ENCODE data around the gene LRP4. TPM values are rescaled to one million over a fixed set of nuclear protein-coding genes. Genes with fewer than 3 reads are reported as not detected.

The LRP4 gene
- total and polyA plus RNA-seq, 3 donors from 2014 or later, result 4.9 to 8.1 (median 7.8) TPM

DNA sequence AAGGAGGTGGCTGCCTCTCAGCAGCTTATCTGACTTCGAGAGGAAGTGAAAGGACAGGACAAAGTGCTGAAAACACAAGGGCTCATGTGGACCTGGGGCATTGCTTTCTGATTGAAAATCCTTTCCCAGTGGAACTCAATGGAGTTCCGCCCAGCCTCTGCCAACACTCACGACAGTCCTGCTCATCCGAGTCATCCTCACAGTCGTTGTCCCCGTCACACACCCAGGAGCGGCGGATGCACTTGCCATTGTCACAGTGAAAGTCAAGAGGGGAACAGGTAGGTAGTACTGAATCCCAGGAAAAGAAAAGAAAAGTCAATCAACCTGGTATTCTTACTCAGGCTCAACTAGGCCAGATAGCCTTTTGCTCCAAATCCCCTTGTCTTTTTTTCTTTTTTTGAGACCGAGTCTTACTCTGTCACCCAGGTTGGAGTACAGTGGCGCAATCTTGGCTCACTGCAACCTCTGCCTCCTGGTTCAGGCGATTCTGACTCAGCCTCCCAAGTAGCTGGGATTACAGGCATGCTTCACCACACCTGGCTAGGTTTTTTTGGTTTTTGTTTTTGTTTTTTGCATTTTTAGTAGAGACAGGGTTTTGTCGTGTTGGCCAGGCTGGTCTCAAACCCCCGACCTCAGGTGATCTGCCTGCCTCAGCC is 18.1 kb downstream of the LRP4 start:
- Histone ChIP-seq H3K4me1 (peaks cover 7% of the 10 kb centered on the region), H3K27ac (no peak overlapping the region), H3K4me3 (no peak overlapping the region), H3K9me3 (no peaks in the 10 kb centered on the region), H3K27me3 (no peaks in the 10 kb centered on the region), H3K36me3 (ENCODE audit: low read depth, missing control alignments) (no peaks in the 10 kb centered on the region)
- no peak for TF ChIP-seq POLR2A (IDR thresholded peaks at IDR 0.05)
- TF ChIP-seq, protein P1, sequence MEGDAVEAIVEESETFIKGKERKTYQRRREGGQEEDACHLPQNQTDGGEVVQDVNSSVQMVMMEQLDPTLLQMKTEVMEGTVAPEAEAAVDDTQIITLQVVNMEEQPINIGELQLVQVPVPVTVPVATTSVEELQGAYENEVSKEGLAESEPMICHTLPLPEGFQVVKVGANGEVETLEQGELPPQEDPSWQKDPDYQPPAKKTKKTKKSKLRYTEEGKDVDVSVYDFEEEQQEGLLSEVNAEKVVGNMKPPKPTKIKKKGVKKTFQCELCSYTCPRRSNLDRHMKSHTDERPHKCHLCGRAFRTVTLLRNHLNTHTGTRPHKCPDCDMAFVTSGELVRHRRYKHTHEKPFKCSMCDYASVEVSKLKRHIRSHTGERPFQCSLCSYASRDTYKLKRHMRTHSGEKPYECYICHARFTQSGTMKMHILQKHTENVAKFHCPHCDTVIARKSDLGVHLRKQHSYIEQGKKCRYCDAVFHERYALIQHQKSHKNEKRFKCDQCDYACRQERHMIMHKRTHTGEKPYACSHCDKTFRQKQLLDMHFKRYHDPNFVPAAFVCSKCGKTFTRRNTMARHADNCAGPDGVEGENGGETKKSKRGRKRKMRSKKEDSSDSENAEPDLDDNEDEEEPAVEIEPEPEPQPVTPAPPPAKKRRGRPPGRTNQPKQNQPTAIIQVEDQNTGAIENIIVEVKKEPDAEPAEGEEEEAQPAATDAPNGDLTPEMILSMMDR (IDR thresholded peaks at IDR 0.05), result no peak
- WGBS, 2 donors, result 92 to 93% methylated on average over 13 of the region's 13 CpGs
- DNase-seq, result no peak
- intact Hi-C loops (cut with DNase I; ENCODE audit: low total_unique reads), result no loop called here

DNA sequence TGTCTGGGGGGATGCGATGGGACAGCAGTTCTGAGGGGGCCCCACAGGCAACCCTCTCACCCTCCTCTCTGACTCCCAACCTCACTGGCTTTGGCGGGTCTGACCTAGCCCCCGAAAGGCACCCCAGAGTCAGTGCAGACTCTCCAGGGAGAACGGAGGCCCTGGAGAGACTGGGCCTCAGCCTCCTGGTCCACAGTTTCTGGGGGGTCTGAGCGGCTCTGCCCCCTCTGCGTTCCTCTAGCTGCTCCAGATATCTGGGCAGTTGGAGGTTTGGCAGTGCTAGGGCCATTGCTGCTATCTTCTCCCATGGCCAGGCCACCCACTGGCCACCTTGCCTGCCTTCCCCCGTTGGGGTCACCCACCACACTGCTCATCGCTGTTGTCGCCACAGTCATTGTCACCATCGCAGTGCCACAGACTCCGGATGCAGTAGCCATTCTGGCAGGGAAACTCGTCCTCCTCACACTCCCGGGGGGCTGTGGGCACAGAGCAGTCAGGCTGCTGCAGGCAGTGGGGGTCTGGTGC is 18.8 kb downstream of the LRP4 start:
- 97% methylated on average over 6 to 13 of the region's 13 CpGs for WGBS, 2 donors
- intact Hi-C loops (cut with DNase I; ENCODE audit: low total_unique reads), result loop anchor here (10.0 kb wide), 1 partner anchor 455 kb away; the partner anchor contains the start of gene MYBPC3
- TF ChIP-seq POLR2A (IDR thresholded peaks at IDR 0.05), result no peak
- TF ChIP-seq, protein P1 (IDR thresholded peaks at IDR 0.05), result no peak

DNA sequence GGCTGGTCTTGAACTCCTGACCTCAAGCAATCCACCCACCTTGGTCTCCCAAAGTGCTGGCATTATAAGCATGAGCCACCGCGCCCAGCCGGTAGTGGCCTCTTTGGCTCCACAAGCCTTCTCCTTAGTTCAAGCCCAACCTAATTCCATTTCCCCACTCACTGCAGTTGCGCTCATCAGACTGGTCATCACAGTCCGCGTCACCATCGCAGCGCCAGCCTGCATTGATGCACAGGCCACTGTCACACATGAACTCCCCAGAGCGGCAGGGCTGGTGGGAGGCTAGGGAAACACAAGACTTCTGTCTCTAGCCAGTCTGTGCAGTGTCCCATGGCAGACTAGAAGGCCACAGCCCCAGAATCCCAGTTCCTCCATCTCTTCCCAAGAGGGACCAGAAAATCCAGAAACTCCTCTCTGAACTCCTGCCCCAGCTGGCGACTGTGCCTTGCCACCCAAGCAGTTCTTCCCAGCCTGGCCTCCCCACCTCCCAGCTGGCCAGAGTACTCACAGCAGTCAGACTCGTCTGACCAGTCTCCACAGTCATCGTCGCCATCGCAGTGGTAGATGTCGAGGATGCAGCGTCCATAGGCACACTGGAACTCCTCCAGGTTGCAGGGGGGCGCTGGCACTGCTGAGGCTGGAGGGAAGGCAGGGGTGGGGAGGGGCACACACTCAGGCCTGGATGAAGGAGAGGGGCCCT is 19.8 kb downstream of the LRP4 start:
- Histone ChIP-seq H3K27me3 (no peaks in the 10 kb centered on the region), H3K27ac (no peak overlapping the region), H3K9me3 (no peaks in the 10 kb centered on the region), H3K4me1 (peaks cover 7% of the 10 kb centered on the region), H3K4me3 (no peak overlapping the region), H3K36me3 (ENCODE audit: low read depth, missing control alignments) (no peaks in the 10 kb centered on the region)
- DNase-seq, result no peak
- 93 to 98% methylated on average over 16 to 17 of the region's 17 CpGs for WGBS, 2 donors
- intact Hi-C loops (cut with DNase I; ENCODE audit: low total_unique reads), result loop anchor here (10.0 kb wide), 1 partner anchor 456 kb away; the partner anchor contains the start of gene MYBPC3
- TF ChIP-seq POLR2A (IDR thresholded peaks at IDR 0.05), result no peak
- TF ChIP-seq, protein P1 (IDR thresholded peaks at IDR 0.05), result no peak

More for the DNA sequence above, 18.8 kb downstream of the LRP4 start:
- no peaks in the 10 kb centered on the region for H3K9me3 ChIP-seq
- no peak overlapping the region for H3K4me3 ChIP-seq
- no peak for DNase-seq
- H3K36me3 ChIP-seq (ENCODE audit: low read depth, missing control alignments), result no peaks in the 10 kb centered on the region
- no peak overlapping the region for H3K27ac ChIP-seq
- no peaks in the 10 kb centered on the region for H3K27me3 ChIP-seq
- H3K4me1 ChIP-seq, result peaks cover 7% of the 10 kb centered on the region

DNA sequence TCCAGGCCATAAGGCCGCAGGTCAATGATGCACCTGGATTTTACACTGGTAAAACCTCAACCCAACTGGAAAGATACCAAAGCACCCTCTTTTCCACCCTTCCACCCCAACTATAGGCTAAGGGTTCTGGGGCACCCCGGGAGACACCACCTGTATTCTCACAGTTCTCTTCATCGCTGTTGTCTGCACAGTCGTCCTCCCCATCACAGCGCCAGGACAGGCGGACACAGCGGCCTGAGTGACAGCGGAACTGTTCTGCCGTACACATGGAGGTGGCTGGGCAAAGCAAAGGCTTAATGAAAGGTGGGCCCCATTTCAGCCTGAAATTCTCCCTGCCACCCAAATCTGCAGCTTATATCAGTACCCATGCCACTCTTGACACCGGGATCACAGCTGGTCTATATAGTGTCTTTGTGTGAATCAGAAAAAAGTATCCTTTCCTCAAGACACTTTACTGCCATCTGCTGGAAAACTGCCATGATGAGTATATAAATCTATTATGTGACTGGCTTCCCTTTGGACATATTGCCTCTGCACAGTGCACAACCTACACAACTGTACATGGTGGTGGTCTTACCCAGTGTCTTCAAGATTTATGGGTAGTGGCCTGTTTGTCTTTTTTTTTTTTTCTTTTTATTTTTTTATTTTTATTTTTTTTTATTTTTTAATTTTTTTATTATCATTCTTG is 21.5 kb downstream of the LRP4 start:
- H3K27me3 ChIP-seq, result no peaks in the 10 kb centered on the region
- intact Hi-C loops (cut with DNase I; ENCODE audit: low total_unique reads), result loop anchor here (10.0 kb wide), 1 partner anchor 458 kb away; the partner anchor contains the start of gene MYBPC3
- H3K4me1 ChIP-seq, result peaks cover 7% of the 10 kb centered on the region
- no peak for DNase-seq
- no peaks in the 10 kb centered on the region for H3K9me3 ChIP-seq
- no peaks in the 10 kb centered on the region for H3K36me3 ChIP-seq (ENCODE audit: low read depth, missing control alignments)
- no peak for TF ChIP-seq POLR2A (IDR thresholded peaks at IDR 0.05)
- TF ChIP-seq, protein P1 (IDR thresholded peaks at IDR 0.05), result peak in 1 of 3 experiments; percentile 9
- WGBS, 2 donors, result 87 to 93% methylated on average over 10 of the region's 10 CpGs
- no peak overlapping the region for H3K4me3 ChIP-seq
- no peak overlapping the region for H3K27ac ChIP-seq

Data from testis (tissue), 3 donors.